ENCODE data around the gene TRAPPC2L. TPM values are rescaled to one million over a fixed set of nuclear protein-coding genes. Genes with fewer than 3 reads are reported as not detected.

Gene TRAPPC2L
- total and polyA plus RNA-seq, 10 of the 15 experiments (the other 5 are each of a cell fraction or from before 2014, with no cell fraction given) = 56.3 to 363 (median 118) TPM

DNA sequence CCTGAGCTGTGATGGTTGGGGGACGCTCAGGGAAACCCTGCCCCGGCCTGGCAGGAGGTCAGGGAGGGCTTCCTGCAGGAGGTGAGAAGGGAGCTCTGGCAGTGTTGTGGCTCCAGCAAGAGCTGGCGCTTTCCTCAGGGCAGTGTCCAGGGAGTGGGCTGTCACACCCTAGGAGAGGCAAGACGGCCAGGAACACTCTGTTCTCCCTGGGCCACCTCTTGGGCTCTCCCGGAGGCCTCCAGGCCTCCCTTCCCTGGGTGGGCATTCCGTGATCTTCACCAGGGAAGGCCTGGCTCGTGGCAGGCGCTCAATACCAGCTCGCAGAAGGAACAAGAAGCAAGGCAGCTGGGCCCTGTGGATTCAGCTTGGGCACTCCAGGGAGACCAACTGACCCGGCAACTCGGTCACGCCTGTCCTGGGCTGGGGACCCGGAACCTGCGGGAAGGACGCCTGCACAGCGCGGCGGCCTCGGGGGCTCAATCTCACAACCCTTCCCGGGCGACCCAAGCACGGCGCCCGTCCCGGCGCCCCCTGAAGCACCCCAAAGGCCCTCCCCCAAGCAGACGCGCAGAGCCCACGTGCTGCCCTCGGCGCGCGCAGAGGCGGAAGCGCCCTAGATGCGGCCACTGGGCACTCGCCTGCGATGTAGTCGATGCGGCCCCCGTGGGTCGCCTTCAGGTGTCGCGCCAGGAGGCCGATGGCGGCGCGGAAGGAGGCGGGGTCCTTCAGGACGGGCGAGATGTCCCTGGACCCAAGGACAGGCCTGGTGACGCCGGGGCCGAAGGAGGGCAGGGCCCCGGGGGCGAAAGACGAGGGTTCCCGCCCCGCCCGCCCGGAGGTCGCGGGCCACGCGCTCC, 45.8 kb upstream of the TRAPPC2L start (continued):
- TF ChIP-seq, protein P1, sequence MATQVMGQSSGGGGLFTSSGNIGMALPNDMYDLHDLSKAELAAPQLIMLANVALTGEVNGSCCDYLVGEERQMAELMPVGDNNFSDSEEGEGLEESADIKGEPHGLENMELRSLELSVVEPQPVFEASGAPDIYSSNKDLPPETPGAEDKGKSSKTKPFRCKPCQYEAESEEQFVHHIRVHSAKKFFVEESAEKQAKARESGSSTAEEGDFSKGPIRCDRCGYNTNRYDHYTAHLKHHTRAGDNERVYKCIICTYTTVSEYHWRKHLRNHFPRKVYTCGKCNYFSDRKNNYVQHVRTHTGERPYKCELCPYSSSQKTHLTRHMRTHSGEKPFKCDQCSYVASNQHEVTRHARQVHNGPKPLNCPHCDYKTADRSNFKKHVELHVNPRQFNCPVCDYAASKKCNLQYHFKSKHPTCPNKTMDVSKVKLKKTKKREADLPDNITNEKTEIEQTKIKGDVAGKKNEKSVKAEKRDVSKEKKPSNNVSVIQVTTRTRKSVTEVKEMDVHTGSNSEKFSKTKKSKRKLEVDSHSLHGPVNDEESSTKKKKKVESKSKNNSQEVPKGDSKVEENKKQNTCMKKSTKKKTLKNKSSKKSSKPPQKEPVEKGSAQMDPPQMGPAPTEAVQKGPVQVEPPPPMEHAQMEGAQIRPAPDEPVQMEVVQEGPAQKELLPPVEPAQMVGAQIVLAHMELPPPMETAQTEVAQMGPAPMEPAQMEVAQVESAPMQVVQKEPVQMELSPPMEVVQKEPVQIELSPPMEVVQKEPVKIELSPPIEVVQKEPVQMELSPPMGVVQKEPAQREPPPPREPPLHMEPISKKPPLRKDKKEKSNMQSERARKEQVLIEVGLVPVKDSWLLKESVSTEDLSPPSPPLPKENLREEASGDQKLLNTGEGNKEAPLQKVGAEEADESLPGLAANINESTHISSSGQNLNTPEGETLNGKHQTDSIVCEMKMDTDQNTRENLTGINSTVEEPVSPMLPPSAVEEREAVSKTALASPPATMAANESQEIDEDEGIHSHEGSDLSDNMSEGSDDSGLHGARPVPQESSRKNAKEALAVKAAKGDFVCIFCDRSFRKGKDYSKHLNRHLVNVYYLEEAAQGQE (IDR thresholded peaks at IDR 0.05; ENCODE audit: low read depth, low read length) = no peak
- TF ChIP-seq, protein P2, sequence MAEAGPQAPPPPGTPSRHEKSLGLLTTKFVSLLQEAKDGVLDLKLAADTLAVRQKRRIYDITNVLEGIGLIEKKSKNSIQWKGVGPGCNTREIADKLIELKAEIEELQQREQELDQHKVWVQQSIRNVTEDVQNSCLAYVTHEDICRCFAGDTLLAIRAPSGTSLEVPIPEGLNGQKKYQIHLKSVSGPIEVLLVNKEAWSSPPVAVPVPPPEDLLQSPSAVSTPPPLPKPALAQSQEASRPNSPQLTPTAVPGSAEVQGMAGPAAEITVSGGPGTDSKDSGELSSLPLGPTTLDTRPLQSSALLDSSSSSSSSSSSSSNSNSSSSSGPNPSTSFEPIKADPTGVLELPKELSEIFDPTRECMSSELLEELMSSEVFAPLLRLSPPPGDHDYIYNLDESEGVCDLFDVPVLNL (IDR thresholded peaks at IDR 0.05; ENCODE audit: low read depth, low read length) = no peak
- TF ChIP-seq RELA (IDR thresholded peaks at IDR 0.05; ENCODE audit: borderline replicate concordance, partially characterized antibody) (peak; percentile 30), NRF1 (conservative IDR thresholded peaks at IDR 0.05; ENCODE audit: low read depth, low read length) (peak; percentile 47), SMC3 (IDR thresholded peaks at IDR 0.05; ENCODE audit: borderline replicate concordance, low read length) (no peak), IRF4 (IDR thresholded peaks at IDR 0.05; ENCODE audit: low read depth, low read length) (no peak), FOXK2 (IDR thresholded peaks at IDR 0.05) (no peak), SUZ12 (IDR thresholded peaks at IDR 0.05; ENCODE audit: unreplicated experiment) (no peak), MTA2 (IDR thresholded peaks at IDR 0.05; ENCODE audit: low read depth) (no peak), ESRRA (IDR thresholded peaks at IDR 0.05; ENCODE audit: low read length) (no peak), NFYA (IDR thresholded peaks at IDR 0.05; ENCODE audit: borderline replicate concordance, low read depth, low read length) (no peak), ETV6 (conservative IDR thresholded peaks at IDR 0.05 in 1 of 2, IDR thresholded peaks at IDR 0.05 in 1 of 2; ENCODE audit: borderline replicate concordance in 1 of 2, low read depth in 1 of 2) (no peak), HDAC6 (IDR thresholded peaks at IDR 0.05; ENCODE audit: unreplicated experiment) (no peak)
- TF ChIP-seq, protein P3, sequence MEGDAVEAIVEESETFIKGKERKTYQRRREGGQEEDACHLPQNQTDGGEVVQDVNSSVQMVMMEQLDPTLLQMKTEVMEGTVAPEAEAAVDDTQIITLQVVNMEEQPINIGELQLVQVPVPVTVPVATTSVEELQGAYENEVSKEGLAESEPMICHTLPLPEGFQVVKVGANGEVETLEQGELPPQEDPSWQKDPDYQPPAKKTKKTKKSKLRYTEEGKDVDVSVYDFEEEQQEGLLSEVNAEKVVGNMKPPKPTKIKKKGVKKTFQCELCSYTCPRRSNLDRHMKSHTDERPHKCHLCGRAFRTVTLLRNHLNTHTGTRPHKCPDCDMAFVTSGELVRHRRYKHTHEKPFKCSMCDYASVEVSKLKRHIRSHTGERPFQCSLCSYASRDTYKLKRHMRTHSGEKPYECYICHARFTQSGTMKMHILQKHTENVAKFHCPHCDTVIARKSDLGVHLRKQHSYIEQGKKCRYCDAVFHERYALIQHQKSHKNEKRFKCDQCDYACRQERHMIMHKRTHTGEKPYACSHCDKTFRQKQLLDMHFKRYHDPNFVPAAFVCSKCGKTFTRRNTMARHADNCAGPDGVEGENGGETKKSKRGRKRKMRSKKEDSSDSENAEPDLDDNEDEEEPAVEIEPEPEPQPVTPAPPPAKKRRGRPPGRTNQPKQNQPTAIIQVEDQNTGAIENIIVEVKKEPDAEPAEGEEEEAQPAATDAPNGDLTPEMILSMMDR (IDR thresholded peaks at IDR 0.05 in 2 of 3, conservative IDR thresholded peaks at IDR 0.05 in 1 of 3; ENCODE audit: control insufficient read depth in 2 of 3, extremely low read depth in 1 of 3, insufficient read depth in 1 of 3, low read depth in 3 of 3, low read length in 3 of 3) = no peak
- TF ChIP-seq, protein P4, sequence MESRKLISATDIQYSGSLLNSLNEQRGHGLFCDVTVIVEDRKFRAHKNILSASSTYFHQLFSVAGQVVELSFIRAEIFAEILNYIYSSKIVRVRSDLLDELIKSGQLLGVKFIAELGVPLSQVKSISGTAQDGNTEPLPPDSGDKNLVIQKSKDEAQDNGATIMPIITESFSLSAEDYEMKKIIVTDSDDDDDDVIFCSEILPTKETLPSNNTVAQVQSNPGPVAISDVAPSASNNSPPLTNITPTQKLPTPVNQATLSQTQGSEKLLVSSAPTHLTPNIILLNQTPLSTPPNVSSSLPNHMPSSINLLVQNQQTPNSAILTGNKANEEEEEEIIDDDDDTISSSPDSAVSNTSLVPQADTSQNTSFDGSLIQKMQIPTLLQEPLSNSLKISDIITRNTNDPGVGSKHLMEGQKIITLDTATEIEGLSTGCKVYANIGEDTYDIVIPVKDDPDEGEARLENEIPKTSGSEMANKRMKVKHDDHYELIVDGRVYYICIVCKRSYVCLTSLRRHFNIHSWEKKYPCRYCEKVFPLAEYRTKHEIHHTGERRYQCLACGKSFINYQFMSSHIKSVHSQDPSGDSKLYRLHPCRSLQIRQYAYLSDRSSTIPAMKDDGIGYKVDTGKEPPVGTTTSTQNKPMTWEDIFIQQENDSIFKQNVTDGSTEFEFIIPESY (IDR thresholded peaks at IDR 0.05) = no peak
- TF ChIP-seq, protein P5, sequence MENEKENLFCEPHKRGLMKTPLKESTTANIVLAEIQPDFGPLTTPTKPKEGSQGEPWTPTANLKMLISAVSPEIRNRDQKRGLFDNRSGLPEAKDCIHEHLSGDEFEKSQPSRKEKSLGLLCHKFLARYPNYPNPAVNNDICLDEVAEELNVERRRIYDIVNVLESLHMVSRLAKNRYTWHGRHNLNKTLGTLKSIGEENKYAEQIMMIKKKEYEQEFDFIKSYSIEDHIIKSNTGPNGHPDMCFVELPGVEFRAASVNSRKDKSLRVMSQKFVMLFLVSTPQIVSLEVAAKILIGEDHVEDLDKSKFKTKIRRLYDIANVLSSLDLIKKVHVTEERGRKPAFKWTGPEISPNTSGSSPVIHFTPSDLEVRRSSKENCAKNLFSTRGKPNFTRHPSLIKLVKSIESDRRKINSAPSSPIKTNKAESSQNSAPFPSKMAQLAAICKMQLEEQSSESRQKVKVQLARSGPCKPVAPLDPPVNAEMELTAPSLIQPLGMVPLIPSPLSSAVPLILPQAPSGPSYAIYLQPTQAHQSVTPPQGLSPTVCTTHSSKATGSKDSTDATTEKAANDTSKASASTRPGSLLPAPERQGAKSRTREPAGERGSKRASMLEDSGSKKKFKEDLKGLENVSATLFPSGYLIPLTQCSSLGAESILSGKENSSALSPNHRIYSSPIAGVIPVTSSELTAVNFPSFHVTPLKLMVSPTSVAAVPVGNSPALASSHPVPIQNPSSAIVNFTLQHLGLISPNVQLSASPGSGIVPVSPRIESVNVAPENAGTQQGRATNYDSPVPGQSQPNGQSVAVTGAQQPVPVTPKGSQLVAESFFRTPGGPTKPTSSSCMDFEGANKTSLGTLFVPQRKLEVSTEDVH (IDR thresholded peaks at IDR 0.05; ENCODE audit: low read depth, partially characterized antibody) = no peak

Measured in GM12878 (cell line).